H1 (cell line): ENCODE data around the gene CPLANE1. TPM values are rescaled to one million over a fixed set of nuclear protein-coding genes. Genes with fewer than 3 reads are reported as not detected.

Source experiments
- CTCF ChIA-PET: fragments of 300-600 bp; sonication (Branson Sonifier 250); formaldehyde crosslinking; loops from one replicate; lab custom pipeline; 2021; ENCODE audit not compliant: partially characterized antibody; lab: Charles Lee
- POLR2A ChIA-PET: fragments of 300-600 bp; sonication (Branson Sonifier 250); formaldehyde crosslinking; loops from one replicate; lab custom pipeline; 2021; ENCODE audit warnings: inconsistent platforms; ENCODE audit not compliant: partially characterized antibody; lab: Charles Lee
- DNase-seq, 2 experiments: peaks; one replicate each; pipeline versions ENCODE4 v3.0.0 to v3.0.0-alpha.2; 2010 to 2022; ENCODE audit warnings: low spot score in 2 of 2, low read depth in 1 of 2, mixed read lengths in 1 of 2
- FAIRE-seq: peaks from 2 replicates; lab custom pipeline; 2011; peaks lifted over from hg19 to GRCh38; lab: Jason Lieb, UNC
- H2AFZ ChIP-seq: 2 replicates; pipeline ENCODE4 v1.8.1; 2012; ENCODE audit warnings: low read length, inconsistent platforms
- H2AK5ac ChIP-seq: 2 replicates; pipeline ENCODE4 v1.6.1; 2013; ENCODE audit warnings: low read depth, low read length
- H2BK120ac ChIP-seq: replicated peaks from 2 replicates; pipeline ENCODE3; 2013; ENCODE audit warnings: low read depth, low read length, inconsistent platforms
- H2BK12ac ChIP-seq: 2 replicates; pipeline ENCODE4 v1.6.1; 2013; ENCODE audit warnings: low read depth, low read length
- H2BK15ac ChIP-seq: 2 replicates; pipeline ENCODE4 v1.6.1; 2013; ENCODE audit warnings: low read length
- H2BK20ac ChIP-seq: 2 replicates; pipeline ENCODE4 v1.6.1; 2013; ENCODE audit warnings: low read length
- H2BK5ac ChIP-seq: 2 replicates; pipeline ENCODE4 v1.6.1; 2013; ENCODE audit warnings: low read depth, low read length
- H3K14ac ChIP-seq: 2 replicates; pipeline ENCODE4 v1.6.1; 2013; ENCODE audit warnings: inconsistent platforms; ENCODE audit not compliant: insufficient read length
- H3K18ac ChIP-seq: 2 replicates; pipeline ENCODE4 v1.6.1; 2013; ENCODE audit warnings: low read length; ENCODE audit errors: extremely low read depth
- H3K23ac ChIP-seq: 2 replicates; pipeline ENCODE4 v1.6.1; 2013; ENCODE audit warnings: inconsistent platforms; ENCODE audit not compliant: insufficient read length
- H3K23me2 ChIP-seq: 2 replicates; pipeline ENCODE4 v1.6.1; 2013; ENCODE audit warnings: low read depth, low read length
- H3K27ac ChIP-seq: 2 replicates; pipeline ENCODE4 v1.6.1; 2011; ENCODE audit warnings: low read depth, low read length, inconsistent platforms
- H3K27me3 ChIP-seq, 4 experiments: replicated peaks in 1 of 4; 1 replicate in 1 of 4; 2 replicates in 3 of 4; pipeline versions ENCODE4 v1.6.1 to v1.8.1; 2011 to 2013; ENCODE audit warnings: low read length in 3 of 4, mild to moderate bottlenecking in 3 of 4, inconsistent platforms in 2 of 4, mixed read lengths in 2 of 4, moderate library complexity in 1 of 4; ENCODE audit not compliant: control insufficient read depth in 3 of 4, insufficient read depth in 3 of 4; ENCODE audit errors: extremely low read depth in 1 of 4
- H3K36me3 ChIP-seq, 4 experiments: 2 replicates each; pipeline versions ENCODE4 v1.6.1 to v1.8.1; 2011 to 2013; ENCODE audit warnings: mild to moderate bottlenecking in 4 of 4, low read length in 3 of 4, moderate library complexity in 2 of 4, control low read depth in 1 of 4, inconsistent platforms in 1 of 4; ENCODE audit not compliant: insufficient read depth in 4 of 4, control insufficient read depth in 2 of 4
- H3K4ac ChIP-seq: replicated peaks from 2 replicates; pipeline ENCODE3; 2013; ENCODE audit warnings: low read length, low read depth, mixed read lengths, inconsistent platforms; ENCODE audit not compliant: insufficient read length
- H3K4me1 ChIP-seq, 4 experiments: replicated peaks in 1 of 4; 1 replicate in 1 of 4; 2 replicates in 3 of 4; pipeline versions ENCODE4 v1.6.1 to v1.8.1; 2011 to 2013; ENCODE audit warnings: low read length in 3 of 4, inconsistent platforms in 2 of 4, mixed read lengths in 1 of 4; ENCODE audit not compliant: insufficient read depth in 4 of 4, control insufficient read depth in 3 of 4
- H3K4me2 ChIP-seq, 2 experiments: 2 replicates each; pipeline versions ENCODE4 v1.6.1 to v1.8.1; 2011 to 2013; ENCODE audit warnings: low read depth in 2 of 2, low read length in 2 of 2, control low read depth in 1 of 2, inconsistent platforms in 1 of 2, mild to moderate bottlenecking in 1 of 2; ENCODE audit not compliant: insufficient read depth in 1 of 2
- H3K4me3 ChIP-seq, 4 experiments: fragments of 200-600, 300-600 bp in 1 of 4; sonication (generic), shearing (Covaris generic), sonication (Bioruptor Twin) in 1 of 4; 2 replicates each; pipeline versions ENCODE4 v1.5.1 to v1.8.1; 2011 to 2016; ENCODE audit warnings: low read length in 4 of 4, low read depth in 3 of 4, control low read depth in 2 of 4, inconsistent platforms in 2 of 4, mild to moderate bottlenecking in 2 of 4, mixed read lengths in 1 of 4, moderate library complexity in 1 of 4; ENCODE audit not compliant: insufficient read depth in 2 of 4; ENCODE audit errors: extremely low read depth in 1 of 4
- H3K56ac ChIP-seq: replicated peaks from 2 replicates; pipeline ENCODE3; 2013; ENCODE audit warnings: low read depth, mild to moderate bottlenecking, mixed read lengths, low read length, inconsistent platforms; ENCODE audit not compliant: insufficient read length
- H3K79me1 ChIP-seq: 2 replicates; pipeline ENCODE4 v1.6.1; 2013; ENCODE audit warnings: low read depth, low read length, control low read depth
- H3K79me2 ChIP-seq, 2 experiments: 2 replicates each; pipeline versions ENCODE4 v1.6.1 to v1.8.1; 2012 to 2013; ENCODE audit warnings: low read length in 2 of 2, mild to moderate bottlenecking in 2 of 2, inconsistent platforms in 1 of 2; ENCODE audit not compliant: insufficient read depth in 2 of 2, control insufficient read depth in 1 of 2
- H3K9ac ChIP-seq, 4 experiments: replicated peaks in 1 of 4; 1 replicate in 1 of 4; 2 replicates in 3 of 4; pipeline versions ENCODE4 v1.6.1 to v1.8.1; 2011 to 2013; ENCODE audit warnings: low read depth in 3 of 4, low read length in 3 of 4, control low read depth in 2 of 4, mild to moderate bottlenecking in 2 of 4, moderate library complexity in 2 of 4, inconsistent platforms in 1 of 4; ENCODE audit errors: extremely low read depth in 1 of 4
- H3K9me3 ChIP-seq, 2 experiments: 2 replicates each; pipeline versions ENCODE4 v1.6.1 to v1.8.1; 2012 to 2013; ENCODE audit warnings: mild to moderate bottlenecking in 2 of 2, moderate library complexity in 2 of 2, control low read depth in 1 of 2, inconsistent platforms in 1 of 2, low read depth in 1 of 2, low read length in 1 of 2, mixed read lengths in 1 of 2; ENCODE audit not compliant: insufficient read depth in 2 of 2
- H4K20me1 ChIP-seq, 2 experiments: replicated peaks in 1 of 2; 2 replicates each; pipeline versions ENCODE3 to v1.8.1; 2011 to 2013; ENCODE audit warnings: inconsistent platforms in 2 of 2, low read length in 2 of 2, mild to moderate bottlenecking in 1 of 2; ENCODE audit not compliant: insufficient read depth in 2 of 2, control insufficient read depth in 1 of 2
- H4K5ac ChIP-seq: 2 replicates; pipeline ENCODE4 v1.6.1; 2013; ENCODE audit warnings: low read length, low read depth, mixed read lengths, inconsistent platforms; ENCODE audit not compliant: insufficient read length
- H4K8ac ChIP-seq: 2 replicates; pipeline ENCODE4 v1.8.0; 2013; ENCODE audit warnings: mild to moderate bottlenecking, moderate library complexity, low read length, inconsistent platforms; ENCODE audit not compliant: insufficient read depth; ENCODE audit errors: extremely low read depth
- H4K91ac ChIP-seq: replicated peaks from 2 replicates; pipeline ENCODE3; 2013; ENCODE audit warnings: low read length, mixed read lengths, inconsistent platforms; ENCODE audit not compliant: insufficient read length
- BCL11A ChIP-seq, 2 experiments: IDR thresholded peaks; one replicate each; pipeline ENCODE4 v1.6.1; 2011; ENCODE audit warnings: low read depth in 2 of 2, low read length in 2 of 2, mild to moderate bottlenecking in 2 of 2
- GABPA ChIP-seq: IDR thresholded peaks from 2 replicates; pipeline ENCODE4 v1.6.1; 2011; ENCODE audit warnings: mild to moderate bottlenecking, low read length, moderate library complexity, borderline replicate concordance; ENCODE audit not compliant: insufficient read depth
- RNF2 ChIP-seq: fragments of 200-900, 300-1000 bp; sonication (generic); IDR thresholded peaks from 2 replicates; pipeline ENCODE4 v1.7.1; 2016; ENCODE audit warnings: borderline replicate concordance, low read depth, mild to moderate bottlenecking, antibody characterized with exemption, low read length; ENCODE audit not compliant: poor library complexity, severe bottlenecking; ENCODE audit errors: missing control alignments
- SIN3A ChIP-seq, 2 experiments: IDR thresholded peaks in 1 of 2; conservative IDR thresholded peaks in 1 of 2; 2 replicates each; pipeline ENCODE4 v1.6.1; 2011 to 2012; ENCODE audit warnings: low read length in 2 of 2, improper control_type of control experiment in 1 of 2, low read depth in 1 of 2, mild to moderate bottlenecking in 1 of 2
- TCF12 ChIP-seq: IDR thresholded peaks from 2 replicates; pipeline ENCODE4 v1.6.1; 2011; ENCODE audit warnings: low read depth, mild to moderate bottlenecking, low read length
- WGBS, 2 experiments: shearing (Covaris generic) in 1 of 2; methylation state at CpG; one replicate each; pipeline versions ENCODE4 v1.1.6 to v1.1.7; 2013 to 2015; ENCODE audit warnings: low lambda C conversion rate in 2 of 2, mixed read lengths in 2 of 2, inconsistent platforms in 1 of 2, low coverage in 1 of 2, missing lambda C conversion rate in 1 of 2; ENCODE audit not compliant: insufficient replicate concordance in 2 of 2, insufficient coverage in 1 of 2, insufficient read length in 1 of 2; ENCODE audit errors: extremely low coverage in 1 of 2, missing lambda C conversion rate in 1 of 2; 5-methylcytosine and 5-hydroxymethylcytosine counted together
- polyA plus RNA-seq, 7 experiments: library from polyadenylated mRNA; depleted of rRNA in 3 of 7; stranded (reverse) in 5 of 7; unstranded in 2 of 7; fragments of >200 nt in 5 of 7; fragments of 200-250 nt in 2 of 7; gene quantifications; 1 replicate in 5 of 7; 2 replicates in 1 of 7; 4 replicates in 1 of 7; pipeline versions ENCODE4 v1.2.1 to v1.2.3, GENCODE V29; 2011 to 2013; ENCODE audit warnings: missing spikeins in 2 of 7, mixed read lengths in 2 of 7
- total RNA-seq: library from RNA; stranded (reverse); fragmentation: NEBNext Ultra II Directional; extraction: Animal tissue kit (Norgen Biotek cat#: 25700); gene quantifications from 2 replicates; pipeline ENCODE4 v1.2.1, GENCODE V29; 2021

CPLANE1 gene
- total and polyA plus RNA-seq, 2 of the 8 experiments (the other 6 are each of a cell fraction or from before 2014, with no cell fraction given), result 2.2 to 8.8 TPM

DNA sequence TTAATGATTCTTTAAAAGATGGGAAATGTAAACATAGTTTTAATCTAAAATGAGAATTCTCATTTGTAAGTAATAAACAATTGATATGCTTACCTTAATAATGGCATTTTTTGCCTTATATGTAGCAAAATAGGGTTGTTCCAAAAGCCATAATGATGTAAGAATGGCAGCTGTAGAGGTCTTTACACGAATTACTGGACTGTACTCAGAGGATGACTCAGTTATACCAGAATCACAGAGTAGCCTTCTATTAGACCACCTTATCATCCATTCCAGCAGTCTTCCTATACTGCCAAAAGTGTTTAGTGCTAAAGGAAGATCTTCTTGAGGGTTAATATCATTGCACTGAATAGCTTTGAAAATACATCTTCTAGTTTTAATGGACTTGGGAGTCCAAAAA, 66.5 kb downstream of the CPLANE1 start:
- H3K27me3 ChIP-seq, result no peaks in the 10 kb centered on the region
- no peaks in the 10 kb centered on the region for H3K79me1 ChIP-seq
- H2BK12ac ChIP-seq, result no peak overlapping the region
- H3K23me2 ChIP-seq, result no peaks in the 10 kb centered on the region
- H3K79me2 ChIP-seq, result no peaks in the 10 kb centered on the region
- no peak overlapping the region for H3K9ac ChIP-seq
- no peak overlapping the region for H2AFZ ChIP-seq
- H4K8ac ChIP-seq, result no peak overlapping the region
- CTCF ChIA-PET, result no interaction called here
- H4K20me1 ChIP-seq, result no peaks in the 10 kb centered on the region
- no peaks in the 10 kb centered on the region for H3K4me1 ChIP-seq
- 94% methylated on average over 1 of the region's 1 CpG; no CpG with 5 or more reads in 1 of the 2 experiments for WGBS, 2 experiments
- no peak overlapping the region for H2BK15ac ChIP-seq
- H2BK20ac ChIP-seq, result no peak overlapping the region
- H3K4ac ChIP-seq, result no peak overlapping the region
- no peak overlapping the region for H3K27ac ChIP-seq
- H3K56ac ChIP-seq, result no peak overlapping the region
- FAIRE-seq (no peak), DNase-seq (no peak)
- H3K36me3 ChIP-seq, result peaks cover 0 to 6% (median 0%) of the 10 kb centered on the region in 4 experiments; a peak in 2 of 8 replicates
- H2BK5ac ChIP-seq, result no peak overlapping the region
- no peak overlapping the region for H3K14ac ChIP-seq
- H3K4me2 ChIP-seq, result no peak overlapping the region
- no peak overlapping the region for H4K91ac ChIP-seq
- no peak overlapping the region for H2AK5ac ChIP-seq
- no peak overlapping the region for H4K5ac ChIP-seq
- TF ChIP-seq TCF12 (no peak), RNF2 (no peak), GABPA (no peak), SIN3A (conservative IDR thresholded peaks at IDR 0.05 in 1 of 2, IDR thresholded peaks at IDR 0.05 in 1 of 2; ENCODE audit: low read depth in 1 of 2, low read length in 2 of 2) (no peak), BCL11A (IDR thresholded peaks at IDR 0.05; ENCODE audit: low read depth in 2 of 2, low read length in 2 of 2) (no peak)
- POLR2A ChIA-PET, result no interaction called here
- no peaks in the 10 kb centered on the region for H3K9me3 ChIP-seq
- H3K18ac ChIP-seq, result no peak overlapping the region
- no peak overlapping the region for H3K23ac ChIP-seq
- H2BK120ac ChIP-seq, result no peak overlapping the region
- H3K4me3 ChIP-seq, result no peak overlapping the region
